ENCODE measurements around the gene CEP112.

DNA sequence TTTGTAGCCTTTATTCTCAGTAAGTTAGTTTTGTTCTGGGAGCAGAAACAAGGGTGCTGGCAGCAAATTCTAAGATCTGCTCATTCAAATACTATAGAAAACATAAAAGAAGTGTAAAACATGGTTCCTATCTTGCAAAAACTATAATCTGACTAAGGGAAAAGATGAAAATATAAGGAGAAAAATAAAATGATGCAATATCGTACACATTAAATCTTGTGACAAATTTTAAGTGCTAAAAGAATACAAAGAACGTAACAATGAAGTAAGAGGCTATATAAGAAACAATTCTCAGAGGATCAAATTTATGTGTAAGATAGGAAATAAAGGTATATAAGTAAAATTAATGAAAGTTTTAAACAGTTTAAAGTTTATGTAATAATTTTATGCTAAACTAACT, 224.6 kb downstream of the CEP112 start:
- TF ChIP-seq, protein P1, sequence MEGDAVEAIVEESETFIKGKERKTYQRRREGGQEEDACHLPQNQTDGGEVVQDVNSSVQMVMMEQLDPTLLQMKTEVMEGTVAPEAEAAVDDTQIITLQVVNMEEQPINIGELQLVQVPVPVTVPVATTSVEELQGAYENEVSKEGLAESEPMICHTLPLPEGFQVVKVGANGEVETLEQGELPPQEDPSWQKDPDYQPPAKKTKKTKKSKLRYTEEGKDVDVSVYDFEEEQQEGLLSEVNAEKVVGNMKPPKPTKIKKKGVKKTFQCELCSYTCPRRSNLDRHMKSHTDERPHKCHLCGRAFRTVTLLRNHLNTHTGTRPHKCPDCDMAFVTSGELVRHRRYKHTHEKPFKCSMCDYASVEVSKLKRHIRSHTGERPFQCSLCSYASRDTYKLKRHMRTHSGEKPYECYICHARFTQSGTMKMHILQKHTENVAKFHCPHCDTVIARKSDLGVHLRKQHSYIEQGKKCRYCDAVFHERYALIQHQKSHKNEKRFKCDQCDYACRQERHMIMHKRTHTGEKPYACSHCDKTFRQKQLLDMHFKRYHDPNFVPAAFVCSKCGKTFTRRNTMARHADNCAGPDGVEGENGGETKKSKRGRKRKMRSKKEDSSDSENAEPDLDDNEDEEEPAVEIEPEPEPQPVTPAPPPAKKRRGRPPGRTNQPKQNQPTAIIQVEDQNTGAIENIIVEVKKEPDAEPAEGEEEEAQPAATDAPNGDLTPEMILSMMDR (IDR thresholded peaks at IDR 0.05; ENCODE audit: low read length): no peak
- no peak for TF ChIP-seq EZH2 (optimal IDR thresholded peaks at IDR 0.05; ENCODE audit: low read depth, low read length)

Measured in MM.1S (cell line).